ENCODE data around the gene SORCS3. TPM values are rescaled to one million over a fixed set of nuclear protein-coding genes. Genes with fewer than 3 reads are reported as not detected.

SORCS3 gene
- total and polyA plus RNA-seq, 2 of the 4 experiments (the other 2 are of a cell fraction): not detected

DNA sequence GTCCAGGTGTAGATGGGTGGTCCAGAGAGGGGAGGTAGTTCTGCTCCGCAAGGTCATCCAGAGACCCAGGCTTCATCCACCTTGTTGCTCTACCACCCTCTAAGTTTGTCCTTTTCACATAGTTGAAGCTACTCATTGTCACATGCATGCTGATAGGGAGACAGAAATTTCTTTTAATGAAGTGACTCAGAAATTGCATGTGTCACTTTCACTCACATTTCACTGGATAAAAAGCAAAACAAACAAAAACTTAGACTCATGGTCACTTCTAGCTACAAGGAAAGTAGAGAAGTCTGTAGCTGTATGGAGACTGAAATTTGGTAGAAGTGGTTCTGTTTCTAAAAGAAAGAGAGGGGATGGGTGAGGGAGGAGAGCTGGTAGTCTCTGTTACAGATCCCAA, 161.9 kb downstream of the SORCS3 start:
- Histone ChIP-seq H3K23ac (ENCODE audit: low read depth, low read length) (no peak overlapping the region), H2AFZ (replicated peaks; ENCODE audit: low read length, poor library complexity) (no peak overlapping the region), H2AK9ac (replicated peaks; ENCODE audit: low read depth, low read length, poor library complexity) (no peak overlapping the region), H3K9me1 (ENCODE audit: insufficient read depth, low read length) (no peaks in the 10 kb centered on the region), H3K27me3 (ENCODE audit: control insufficient read depth, insufficient read depth, low read length) (no peaks in the 10 kb centered on the region), H2BK20ac (ENCODE audit: low read depth, low read length) (no peak overlapping the region), H3K4ac (ENCODE audit: low read depth, low read length) (no peak overlapping the region), H4K8ac (ENCODE audit: low read depth in 2 of 2, low read length in 2 of 2) (no peak overlapping the region), H3K4me1 (ENCODE audit: control insufficient read depth, insufficient read depth, low read length) (no peaks in the 10 kb centered on the region), H3K56ac (ENCODE audit: extremely low read depth, insufficient read depth, low read length) (no peak overlapping the region), H3K18ac (ENCODE audit: low read depth, low read length) (no peak overlapping the region), H4K91ac (ENCODE audit: insufficient read depth, low read depth, low read length) (no peak overlapping the region), H4K5ac (ENCODE audit: low read depth, low read length) (no peak overlapping the region), H2AK5ac (ENCODE audit: low read depth, low read length) (no peak overlapping the region), H2BK15ac (ENCODE audit: low read depth, low read length) (no peak overlapping the region), H2BK5ac (ENCODE audit: low read depth, low read length, poor library complexity, severe bottlenecking) (no peak overlapping the region), H3K9ac (ENCODE audit: low read depth, low read length) (no peak overlapping the region), H3K4me2 (ENCODE audit: low read depth, low read length) (no peak overlapping the region), H3K36me3 (ENCODE audit: control insufficient read depth, insufficient read depth, low read length) (no peaks in the 10 kb centered on the region), H4K20me1 (ENCODE audit: insufficient read depth, low read length) (no peaks in the 10 kb centered on the region), H3K4me3 (ENCODE audit: insufficient read depth, low read depth, low read length) (no peak overlapping the region), H3K14ac (replicated peaks; ENCODE audit: low read depth, low read length) (no peak overlapping the region), H3K9me3 (ENCODE audit: control insufficient read depth, insufficient read depth, low read length) (peaks cover 7% of the 10 kb centered on the region; the same call in 1 of the 2 replicates), H3K27ac (ENCODE audit: insufficient read depth, low read length) (no peak overlapping the region), H3K79me1 (ENCODE audit: low read depth in 1 of 2, low read length in 2 of 2) (no peaks in the 10 kb centered on the region), H2BK120ac (ENCODE audit: low read depth, low read length) (no peak overlapping the region)
- ATAC-seq (ENCODE audit: low read depth): no peak
- in situ Hi-C loops (cut with MboI; ENCODE audit: low sequenced_read_pairs): no loop called here
- no peak for DNase-seq
- no CpG with 5 or more reads among the region's 1 CpG for WGBS, 2 experiments (ENCODE audit: extremely low coverage in 2 of 2, insufficient read length in 1 of 2)
- intact Hi-C loops (cut with micrococcal nuclease): no loop called here
- dilution Hi-C loops (cut with HindIII; ENCODE audit: low sequenced_read_pairs, unreplicated experiment): no loop called here
- ChIA-PET CTCF (no interaction called here), POLR2A (ENCODE audit: unreplicated experiment) (no interaction called here)
- no TSS peak for BruUV-seq (replicated peaks)
- TF ChIP-seq MAZ (IDR thresholded peaks at IDR 0.05; ENCODE audit: borderline replicate concordance, low read depth, low read length) (no peak), SMC3 (IDR thresholded peaks at IDR 0.05; ENCODE audit: low read depth, low read length) (no peak), CEBPB (IDR thresholded peaks at IDR 0.05; ENCODE audit: low read depth, low read length) (no peak), CHD1 (IDR thresholded peaks at IDR 0.05; ENCODE audit: low read depth, low read length) (no peak), POLR2A (IDR thresholded peaks at IDR 0.05; ENCODE audit: low read depth, low read length) (no peak), MXI1 (IDR thresholded peaks at IDR 0.05; ENCODE audit: borderline replicate concordance, low read depth, low read length) (no peak), RCOR1 (IDR thresholded peaks at IDR 0.05; ENCODE audit: insufficient replicate concordance, low read length) (no peak), NFE2L2 (IDR thresholded peaks at IDR 0.05; ENCODE audit: low read depth, low read length) (no peak), BHLHE40 (IDR thresholded peaks at IDR 0.05; ENCODE audit: low read depth, low read length) (no peak), RFX5 (IDR thresholded peaks at IDR 0.05; ENCODE audit: low read depth, low read length) (no peak), RAD21 (IDR thresholded peaks at IDR 0.05; ENCODE audit: low read length) (no peak), MAFK (IDR thresholded peaks at IDR 0.05; ENCODE audit: low read depth, low read length) (no peak), FOS (IDR thresholded peaks at IDR 0.05; ENCODE audit: low read depth, low read length) (no peak)
- TF ChIP-seq, protein P1, sequence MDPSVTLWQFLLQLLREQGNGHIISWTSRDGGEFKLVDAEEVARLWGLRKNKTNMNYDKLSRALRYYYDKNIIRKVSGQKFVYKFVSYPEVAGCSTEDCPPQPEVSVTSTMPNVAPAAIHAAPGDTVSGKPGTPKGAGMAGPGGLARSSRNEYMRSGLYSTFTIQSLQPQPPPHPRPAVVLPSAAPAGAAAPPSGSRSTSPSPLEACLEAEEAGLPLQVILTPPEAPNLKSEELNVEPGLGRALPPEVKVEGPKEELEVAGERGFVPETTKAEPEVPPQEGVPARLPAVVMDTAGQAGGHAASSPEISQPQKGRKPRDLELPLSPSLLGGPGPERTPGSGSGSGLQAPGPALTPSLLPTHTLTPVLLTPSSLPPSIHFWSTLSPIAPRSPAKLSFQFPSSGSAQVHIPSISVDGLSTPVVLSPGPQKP (IDR thresholded peaks at IDR 0.05; ENCODE audit: borderline replicate concordance, low read depth, low read length): no peak
- TF ChIP-seq, protein P2, sequence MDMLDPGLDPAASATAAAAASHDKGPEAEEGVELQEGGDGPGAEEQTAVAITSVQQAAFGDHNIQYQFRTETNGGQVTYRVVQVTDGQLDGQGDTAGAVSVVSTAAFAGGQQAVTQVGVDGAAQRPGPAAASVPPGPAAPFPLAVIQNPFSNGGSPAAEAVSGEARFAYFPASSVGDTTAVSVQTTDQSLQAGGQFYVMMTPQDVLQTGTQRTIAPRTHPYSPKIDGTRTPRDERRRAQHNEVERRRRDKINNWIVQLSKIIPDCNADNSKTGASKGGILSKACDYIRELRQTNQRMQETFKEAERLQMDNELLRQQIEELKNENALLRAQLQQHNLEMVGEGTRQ (IDR thresholded peaks at IDR 0.05; ENCODE audit: low read depth, low read length): no peak
- TF ChIP-seq, protein P3, sequence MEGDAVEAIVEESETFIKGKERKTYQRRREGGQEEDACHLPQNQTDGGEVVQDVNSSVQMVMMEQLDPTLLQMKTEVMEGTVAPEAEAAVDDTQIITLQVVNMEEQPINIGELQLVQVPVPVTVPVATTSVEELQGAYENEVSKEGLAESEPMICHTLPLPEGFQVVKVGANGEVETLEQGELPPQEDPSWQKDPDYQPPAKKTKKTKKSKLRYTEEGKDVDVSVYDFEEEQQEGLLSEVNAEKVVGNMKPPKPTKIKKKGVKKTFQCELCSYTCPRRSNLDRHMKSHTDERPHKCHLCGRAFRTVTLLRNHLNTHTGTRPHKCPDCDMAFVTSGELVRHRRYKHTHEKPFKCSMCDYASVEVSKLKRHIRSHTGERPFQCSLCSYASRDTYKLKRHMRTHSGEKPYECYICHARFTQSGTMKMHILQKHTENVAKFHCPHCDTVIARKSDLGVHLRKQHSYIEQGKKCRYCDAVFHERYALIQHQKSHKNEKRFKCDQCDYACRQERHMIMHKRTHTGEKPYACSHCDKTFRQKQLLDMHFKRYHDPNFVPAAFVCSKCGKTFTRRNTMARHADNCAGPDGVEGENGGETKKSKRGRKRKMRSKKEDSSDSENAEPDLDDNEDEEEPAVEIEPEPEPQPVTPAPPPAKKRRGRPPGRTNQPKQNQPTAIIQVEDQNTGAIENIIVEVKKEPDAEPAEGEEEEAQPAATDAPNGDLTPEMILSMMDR (conservative IDR thresholded peaks at IDR 0.05; ENCODE audit: low read depth, low read length): no peak

Measured in IMR-90 (cell line).